GM21423 (cell line): ENCODE results near the gene VSTM4.

Experiments
- ATAC-seq: cut with Tn5 transposase; IDR thresholded peaks from one replicate; pipeline ENCODE4 v1.9.1; 2021; ENCODE audit warnings: mild to moderate bottlenecking, moderate library complexity; ENCODE audit not compliant: unreplicated experiment

The VSTM4 gene, protein sequence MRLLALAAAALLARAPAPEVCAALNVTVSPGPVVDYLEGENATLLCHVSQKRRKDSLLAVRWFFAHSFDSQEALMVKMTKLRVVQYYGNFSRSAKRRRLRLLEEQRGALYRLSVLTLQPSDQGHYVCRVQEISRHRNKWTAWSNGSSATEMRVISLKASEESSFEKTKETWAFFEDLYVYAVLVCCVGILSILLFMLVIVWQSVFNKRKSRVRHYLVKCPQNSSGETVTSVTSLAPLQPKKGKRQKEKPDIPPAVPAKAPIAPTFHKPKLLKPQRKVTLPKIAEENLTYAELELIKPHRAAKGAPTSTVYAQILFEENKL

DNA sequence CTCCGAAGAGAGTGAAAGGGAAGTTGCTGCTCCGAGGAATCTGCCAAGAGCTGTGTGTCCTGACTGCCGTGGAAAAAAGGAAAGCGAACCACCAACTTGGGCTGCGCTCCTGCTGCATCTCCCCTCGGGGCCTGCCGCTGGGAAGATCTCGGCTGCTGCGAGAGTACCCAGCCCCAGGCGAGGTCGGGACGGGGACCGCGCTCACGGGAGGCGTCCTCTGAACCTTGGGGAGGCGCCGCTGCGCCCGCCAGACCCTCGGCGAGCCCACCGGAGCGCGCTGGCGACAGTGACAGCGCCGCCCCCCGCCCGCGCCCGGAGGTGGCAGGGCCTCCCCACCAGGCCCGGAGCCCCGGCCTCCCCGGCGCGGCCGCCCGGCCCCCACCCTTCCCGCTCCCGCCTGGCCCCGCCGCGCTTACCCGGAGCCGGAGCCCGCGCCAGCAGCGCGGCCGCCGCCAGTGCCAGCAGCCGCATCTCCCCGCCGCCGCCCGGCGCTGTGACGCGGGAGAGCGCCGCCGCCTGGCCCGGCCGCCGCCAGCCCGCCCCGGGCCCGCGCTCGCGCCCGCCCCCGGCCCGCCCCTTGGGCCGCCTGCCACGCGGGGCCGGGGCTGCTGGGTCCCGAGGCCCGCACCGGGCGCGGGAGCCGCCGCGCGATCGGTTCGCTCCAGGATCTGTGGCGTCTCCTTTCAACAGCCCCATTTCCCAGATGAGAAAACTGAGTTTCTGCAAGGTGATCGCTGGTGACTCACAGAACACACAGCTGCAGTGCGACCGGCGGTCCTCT lies at the start of gene VSTM4:
TSS of gene VSTM4 (minus strand) at position 508 of the 781 bp plus-strand sequence. CDS start at position 471, 37 bp downstream.
- peak; percentile 40 for ATAC-seq

- peak; percentile 69 for ATAC-seq
Observed at GRCh38 chr10:49164559-49165188, 49.4 kb upstream of the VSTM4 start.

GRCh38 chr10:49163741-49164140 lies 48.4 kb upstream of the VSTM4 start:
- ATAC-seq, result no peak

DNA sequence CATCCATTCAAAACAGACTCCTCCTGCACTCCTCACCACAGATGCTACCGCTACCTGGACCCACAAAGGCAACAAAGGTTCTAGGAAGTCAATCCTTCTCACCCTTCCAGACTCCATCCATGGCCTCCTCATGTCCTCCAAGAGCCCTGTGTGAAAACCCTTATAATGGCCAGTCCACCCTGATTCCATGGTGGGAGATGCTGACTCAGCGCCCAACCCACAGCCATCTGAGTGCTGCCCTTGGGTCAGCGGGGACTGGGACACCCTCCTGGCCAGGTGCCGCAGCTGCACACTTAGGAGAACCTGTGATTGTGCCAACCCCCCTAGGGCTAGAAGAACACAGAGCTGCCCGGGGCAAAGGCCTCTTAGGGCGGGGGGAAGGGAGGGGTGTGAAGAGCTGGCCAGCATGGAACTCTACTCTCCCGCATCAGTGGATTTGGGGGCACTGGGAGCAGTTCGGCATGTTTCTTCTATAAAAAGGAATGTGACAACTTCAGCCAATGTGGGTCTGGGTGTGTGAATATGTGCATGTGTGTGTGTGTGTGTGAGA lies 47.5 kb upstream of the VSTM4 start:
- ATAC-seq, result no peak

DNA sequence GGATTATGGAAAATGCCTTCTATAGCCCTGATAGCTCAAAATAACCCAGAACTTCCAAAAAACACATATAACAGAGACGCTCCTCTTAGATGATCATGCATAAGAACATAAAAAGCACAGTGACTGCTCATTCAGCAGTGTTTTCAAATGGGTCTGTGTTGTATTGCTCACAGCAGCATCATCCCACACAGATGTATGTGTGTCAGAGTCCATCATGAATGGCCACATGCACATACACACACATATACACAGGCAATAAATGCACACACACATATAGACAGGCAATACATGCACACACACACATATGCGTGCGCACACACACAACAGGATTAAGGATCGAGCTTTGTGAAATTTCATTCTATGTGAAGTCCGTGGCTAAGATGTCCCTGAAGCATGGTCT lies 46.7 kb upstream of the VSTM4 start:
- no peak for ATAC-seq

DNA sequence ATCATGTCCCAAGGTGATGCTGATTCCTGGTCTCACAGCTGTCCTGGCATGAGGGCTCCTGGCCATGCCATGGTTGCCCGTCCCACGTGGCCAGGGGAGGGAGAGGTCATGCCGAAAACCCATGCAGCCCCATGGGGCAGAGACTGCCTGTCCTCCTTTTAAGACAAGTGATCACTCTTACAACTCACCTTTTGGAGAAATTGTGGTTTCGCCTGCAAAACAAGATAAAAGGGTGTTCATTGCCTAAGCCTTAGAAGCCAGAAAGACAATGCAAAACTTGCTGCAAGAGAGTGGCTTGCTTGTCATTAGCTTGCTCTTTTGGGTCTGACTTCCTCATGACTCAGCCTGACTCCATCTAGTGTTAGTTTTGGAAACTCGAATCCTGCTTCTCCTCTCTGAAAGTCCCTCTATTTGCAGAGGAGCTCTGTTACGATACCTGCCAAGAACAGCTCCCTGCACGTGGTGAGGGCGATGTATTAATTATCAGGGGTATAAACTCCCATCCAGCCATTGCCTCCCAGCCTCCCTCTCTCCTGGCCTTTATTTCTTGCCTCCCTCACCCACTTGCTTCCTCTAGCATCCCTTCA lies 46.2 kb upstream of the VSTM4 start:
- ATAC-seq, result no peak

DNA sequence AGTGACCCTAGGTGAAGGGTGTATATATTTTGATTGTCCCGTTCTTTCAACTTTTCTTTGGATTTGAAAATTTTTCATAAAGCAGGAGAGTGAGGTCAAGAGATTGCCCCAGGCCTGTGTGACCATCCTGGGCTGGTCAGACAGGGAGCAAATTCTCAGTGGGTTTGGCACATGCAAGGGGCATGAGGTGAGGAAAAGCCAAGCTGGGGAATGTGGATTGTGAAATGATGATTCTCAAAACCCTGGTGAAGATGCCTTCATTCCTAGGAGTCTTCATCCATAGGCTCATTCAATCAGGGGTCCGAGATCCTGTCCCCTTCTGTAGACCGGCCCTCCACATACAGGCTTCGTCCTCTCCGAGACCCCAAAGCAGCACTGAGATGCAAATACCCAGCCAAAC lies 45.5 kb upstream of the VSTM4 start:
- ATAC-seq, result no peak

GRCh38 chr10:49160110-49160509 lies 44.8 kb upstream of the VSTM4 start:
- no peak for ATAC-seq

DNA sequence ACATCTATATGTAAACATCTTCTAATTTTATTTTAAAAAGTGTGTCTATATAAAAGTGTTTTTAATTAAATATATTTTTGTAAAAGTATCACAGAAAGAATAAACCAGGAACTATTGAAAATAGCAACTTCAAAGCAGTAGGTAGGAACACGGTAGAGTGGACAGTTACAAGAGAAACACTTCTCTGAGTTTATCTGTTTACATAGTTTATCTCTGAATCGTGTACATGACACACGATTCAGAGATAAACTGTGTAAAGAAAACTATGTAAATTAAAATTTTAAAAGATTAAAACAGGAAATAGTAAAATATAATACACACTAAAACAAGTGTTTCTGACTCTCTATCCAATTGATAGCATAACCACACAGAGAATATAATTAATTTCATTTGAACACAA lies 43.6 kb upstream of the VSTM4 start:
- ATAC-seq, result no peak

GRCh38 chr10:49158404-49158803 lies 43.1 kb upstream of the VSTM4 start:
- no peak for ATAC-seq

- no peak for ATAC-seq
Observed at GRCh38 chr10:49157229-49157628, 41.9 kb upstream of the VSTM4 start.

- no peak for ATAC-seq
Observed at GRCh38 chr10:49154641-49155040, 39.3 kb upstream of the VSTM4 start.

- no peak for ATAC-seq
Observed at GRCh38 chr10:49153971-49154370, 38.6 kb upstream of the VSTM4 start.

DNA sequence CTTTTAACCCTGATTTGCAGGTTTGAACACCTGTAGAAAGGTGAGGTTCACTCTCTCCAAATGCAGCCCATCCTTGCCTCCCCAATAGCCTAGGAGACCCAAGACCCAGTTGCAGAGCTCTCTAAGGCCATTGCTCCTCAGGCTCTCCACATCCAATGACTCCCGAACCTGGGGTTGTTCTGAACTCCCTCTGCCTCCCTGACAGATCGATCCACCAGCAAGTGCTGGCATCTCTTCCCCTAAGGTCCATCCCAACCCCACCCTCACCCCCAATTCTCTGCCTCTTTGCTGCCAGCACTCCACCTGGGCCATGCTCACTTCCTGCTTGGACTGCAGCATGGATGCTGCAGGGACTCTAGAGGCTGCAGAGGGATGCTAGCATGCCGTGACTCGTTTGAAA lies 37.8 kb upstream of the VSTM4 start:
- no peak for ATAC-seq

DNA sequence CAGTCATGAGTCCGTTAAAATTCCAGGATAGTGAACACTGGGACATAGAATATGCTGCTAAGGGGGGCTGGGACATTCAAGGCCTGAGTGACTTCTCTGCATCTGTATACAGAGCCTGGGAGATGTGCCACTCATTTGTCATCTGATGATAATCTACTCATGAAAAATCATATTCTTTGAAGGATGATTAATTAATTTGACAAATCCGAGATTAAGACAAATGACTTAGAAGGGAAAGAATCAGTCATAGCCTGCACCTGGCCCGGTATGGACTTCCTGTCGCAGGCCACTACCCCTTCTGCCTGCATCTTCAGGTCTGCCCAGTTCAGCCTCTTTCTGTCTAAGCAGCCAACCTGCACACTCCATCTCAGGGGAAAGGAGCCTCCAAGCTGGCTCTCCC lies 37.3 kb upstream of the VSTM4 start:
- ATAC-seq, result no peak

- no peak for ATAC-seq
Observed at GRCh38 chr10:49152037-49152436, 36.7 kb upstream of the VSTM4 start.

- no peak for ATAC-seq
Observed at GRCh38 chr10:49151481-49151880, 36.2 kb upstream of the VSTM4 start.

DNA sequence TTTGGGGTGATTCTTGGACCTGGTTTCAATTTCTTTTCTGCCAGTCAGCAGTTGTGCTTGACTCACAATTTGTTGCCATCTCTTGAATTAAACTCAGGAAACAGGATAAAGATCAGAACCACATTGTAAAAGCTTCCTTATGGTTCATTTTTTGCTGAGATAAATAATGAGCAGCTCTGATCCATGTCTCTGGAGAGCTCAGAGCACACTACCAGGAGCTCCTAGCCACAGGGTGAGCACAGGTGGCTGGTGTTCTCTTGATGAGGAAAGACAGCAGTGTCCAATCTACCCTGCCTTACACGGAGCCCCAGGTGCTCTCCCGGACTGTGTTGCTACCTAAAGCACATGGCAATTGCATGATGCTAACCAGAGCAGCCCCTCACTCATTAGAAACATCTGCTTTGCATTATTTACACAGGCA lies 35.7 kb upstream of the VSTM4 start:
- no peak for ATAC-seq

DNA sequence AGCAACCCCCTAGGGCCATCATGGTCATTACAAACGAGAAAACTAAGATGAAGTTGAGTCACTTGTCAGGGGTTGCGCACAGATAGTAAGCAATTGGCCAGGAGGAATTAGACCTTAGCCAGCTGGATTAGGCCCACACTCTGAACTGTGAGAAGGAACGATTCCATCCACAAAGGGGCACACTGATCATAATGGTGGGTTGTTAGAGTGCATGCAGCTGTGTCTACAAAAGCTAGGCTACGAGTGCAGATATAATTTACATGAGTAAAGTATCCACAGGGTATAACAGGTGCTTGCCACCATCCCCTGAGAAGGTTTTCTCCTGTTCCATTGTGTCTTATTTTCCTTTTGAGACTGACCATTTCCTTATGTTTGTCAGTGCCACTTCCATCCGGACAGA lies 35.1 kb upstream of the VSTM4 start:
- no peak for ATAC-seq

DNA sequence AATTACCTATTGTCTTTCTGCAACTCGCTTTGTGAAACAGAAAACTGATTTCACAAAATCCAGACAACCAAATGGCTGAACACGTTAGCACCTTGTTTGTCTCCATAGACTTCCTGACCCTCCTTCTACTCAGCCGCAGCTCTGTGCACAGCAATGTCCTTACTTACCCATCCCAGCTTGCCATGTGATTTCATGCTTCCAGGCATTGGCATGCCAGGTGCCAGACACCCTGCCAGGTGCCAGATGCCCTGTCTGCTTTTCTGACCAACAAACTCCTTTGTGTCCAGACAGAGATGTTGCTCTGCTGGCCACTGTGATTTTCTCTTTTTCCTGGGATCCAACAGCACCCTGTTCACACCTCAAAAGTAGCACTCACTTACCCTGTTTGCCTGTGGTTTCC lies 34.6 kb upstream of the VSTM4 start:
- ATAC-seq, result no peak

DNA sequence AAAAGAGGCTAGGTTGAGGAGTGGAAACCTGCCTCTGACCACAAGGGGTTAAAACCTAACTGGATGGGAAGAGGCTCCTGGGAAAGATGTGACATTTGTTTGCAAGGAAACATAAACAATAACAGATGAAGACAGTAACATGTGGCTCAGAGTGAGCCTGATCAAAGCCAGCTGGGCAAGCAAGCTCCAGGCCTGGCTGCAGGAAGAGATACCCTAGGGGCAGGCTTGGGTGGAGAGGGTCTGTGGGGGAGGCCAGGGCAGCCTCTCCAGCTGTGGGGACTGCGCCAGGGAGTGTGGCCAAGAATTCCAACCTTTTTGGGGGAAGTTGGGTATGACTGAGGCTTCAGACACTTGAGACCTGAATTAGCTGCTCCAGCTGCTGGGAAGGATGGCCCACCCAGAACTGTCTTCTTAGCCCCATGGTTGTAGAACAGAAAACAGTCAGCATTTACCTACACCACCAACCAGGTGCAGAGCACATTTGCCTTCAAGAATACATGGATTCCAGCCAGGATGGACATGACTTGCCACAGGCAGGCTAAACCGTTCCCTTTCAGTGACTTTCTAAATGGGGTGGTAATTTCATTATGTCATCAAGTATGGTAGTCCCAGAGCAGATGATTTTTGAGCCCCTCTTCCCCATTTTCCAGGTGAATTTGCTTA lies 28.9 kb upstream of the VSTM4 start:
- ATAC-seq, result no peak
